A673 (cell line): ENCODE results near the gene LAMA5. TPM values are rescaled to one million over a fixed set of nuclear protein-coding genes. Genes with fewer than 3 reads are reported as not detected.
A peak's percentile ranks its signal among the peaks of the same experiment; 100 is the strongest.

Source experiments
- BruUV-seq: library from RNA; stranded (reverse); fragments of 400-500 nt; replicated peaks from 2 replicates; lab custom pipeline; 2021; lab: Mats Ljungman, UMichigan
- CTCF ChIA-PET: fragments of 300-600 bp; sonication (Branson Sonifier 250); formaldehyde crosslinking; loops from one replicate; lab custom pipeline; 2022; ENCODE audit warnings: antibody characterized with exemption; lab: Charles Lee
- POLR2A ChIA-PET: fragments of 300-600 bp; sonication (Branson Sonifier 250); formaldehyde crosslinking; loops from one replicate; lab custom pipeline; 2022; ENCODE audit warnings: antibody characterized with exemption; ENCODE audit not compliant: low non-redundant PET; lab: Charles Lee
- DNase-seq: peaks from one replicate; pipeline ENCODE4 v3.0.0-alpha.2; 2015; ENCODE audit warnings: low spot score
- H3K27ac ChIP-seq: fragments of 200-600 bp; sonication (generic); 2 replicates; pipeline ENCODE4 v1.5.1; 2016; ENCODE audit warnings: mixed run types, low read depth, mild to moderate bottlenecking, mixed read lengths, antibody characterized with exemption, low read length; ENCODE audit not compliant: poor library complexity, severe bottlenecking
- H3K27me3 ChIP-seq: fragments of 200-600 bp; sonication (generic); replicated peaks from 2 replicates; pipeline ENCODE4 v1.6.1; 2017; ENCODE audit warnings: mixed run types, low read depth, mild to moderate bottlenecking, mixed read lengths, antibody characterized with exemption, low read length; ENCODE audit not compliant: insufficient read depth, poor library complexity
- H3K36me3 ChIP-seq: fragments of 200-600 bp; sonication (generic); 2 replicates; pipeline ENCODE4 v1.6.1; 2016; ENCODE audit warnings: mixed run types, mild to moderate bottlenecking, mixed read lengths, antibody characterized with exemption, low read length; ENCODE audit not compliant: insufficient read depth, poor library complexity, severe bottlenecking
- H3K4me1 ChIP-seq: fragments of 200-600 bp; sonication (generic); 2 replicates; pipeline ENCODE4 v1.6.1; 2017; ENCODE audit warnings: mixed run types, mild to moderate bottlenecking, mixed read lengths, antibody characterized with exemption, low read length; ENCODE audit not compliant: insufficient read depth, poor library complexity, severe bottlenecking
- H3K4me3 ChIP-seq: fragments of 200-600 bp; sonication (generic); 2 replicates; pipeline ENCODE4 v1.5.1; 2016; ENCODE audit warnings: low read depth, mixed run types, mild to moderate bottlenecking, mixed read lengths, low read length; ENCODE audit not compliant: poor library complexity, severe bottlenecking
- H3K9me3 ChIP-seq: fragments of 200-600 bp; sonication (generic); 2 replicates; pipeline ENCODE4 v1.6.1; 2016; ENCODE audit warnings: mixed run types, low read depth, mild to moderate bottlenecking, mixed read lengths, antibody characterized with exemption, low read length; ENCODE audit not compliant: poor library complexity, severe bottlenecking
- CTCF ChIP-seq: fragments of 300-800, 200-600 bp; sonication (generic); conservative IDR thresholded peaks from 2 replicates; pipeline ENCODE4 v1.5.1; 2017; ENCODE audit warnings: low read depth, mild to moderate bottlenecking, antibody characterized with exemption, low read length, moderate library complexity, mixed read lengths
- EZH2 ChIP-seq: fragments of 200-600 bp; sonication (generic); IDR thresholded peaks from 2 replicates; pipeline ENCODE4 v1.6.1; 2017; ENCODE audit warnings: borderline replicate concordance, low read depth, mild to moderate bottlenecking, mixed read lengths, antibody characterized with exemption, low read length; ENCODE audit not compliant: poor library complexity, severe bottlenecking
- intact Hi-C: fragments of 100-400 bp; cut with micrococcal nuclease; formaldehyde crosslinking; loops from one replicate; pipeline ENCODE4 v1.10.0; 2022; ENCODE audit not compliant: unreplicated experiment
- total RNA-seq: library from RNA; stranded (reverse); gene quantifications from 2 replicates; pipeline ENCODE4 v1.2.3, GENCODE V29; 2021

LAMA5 gene
- total RNA-seq, 1 experiment from 2014 or later: 4.2 TPM

- H3K4me1 ChIP-seq: peaks cover 6% of the 10 kb centered on the region
- intact Hi-C loops: no loop called here
- TF ChIP-seq CTCF: no peak
- TF ChIP-seq EZH2: no peak
- DNase-seq: no peak
- H3K36me3 ChIP-seq: no peaks in the 10 kb centered on the region
- no TSS peak for BruUV-seq
- H3K4me3 ChIP-seq: peak overlapping the region; percentile 59
- POLR2A ChIA-PET: no interaction called here
- no peaks in the 10 kb centered on the region for H3K9me3 ChIP-seq
- H3K27ac ChIP-seq: peak overlapping the region; percentile 57
- CTCF ChIA-PET: no interaction called here
- H3K27me3 ChIP-seq: no peaks in the 10 kb centered on the region
These were observed 39.6 kb upstream of the LAMA5 start for GRCh38 chr20:62406635-62407176.

GRCh38 chr20:62405981-62406513 is 38.9 kb upstream of the LAMA5 start:
- Histone ChIP-seq H3K4me3 (peak overlapping the region; percentile 59), H3K4me1 (peaks cover 6% of the 10 kb centered on the region), H3K9me3 (no peaks in the 10 kb centered on the region), H3K27ac (peak overlapping the region; percentile 57), H3K27me3 (no peaks in the 10 kb centered on the region), H3K36me3 (no peaks in the 10 kb centered on the region)
- intact Hi-C loops: no loop called here
- no peak for TF ChIP-seq EZH2
- no peak for TF ChIP-seq CTCF
- BruUV-seq: no TSS peak
- CTCF ChIA-PET: no interaction called here
- no peak for DNase-seq
- POLR2A ChIA-PET: no interaction called here

- peaks cover 5% of the 10 kb centered on the region for H3K4me1 ChIP-seq
- no peaks in the 10 kb centered on the region for H3K36me3 ChIP-seq
- TF ChIP-seq EZH2 (no peak), CTCF (no peak)
- no peaks in the 10 kb centered on the region for H3K27me3 ChIP-seq
- ChIA-PET CTCF (no interaction called here), POLR2A (no interaction called here)
- no peaks in the 10 kb centered on the region for H3K9me3 ChIP-seq
- intact Hi-C loops: no loop called here
- no peak overlapping the region for H3K27ac ChIP-seq
- BruUV-seq: no TSS peak
- H3K4me3 ChIP-seq: peak overlapping the region; percentile 59
- no peak for DNase-seq
These were observed 38.2 kb upstream of the LAMA5 start for GRCh38 chr20:62405108-62405980.
